K562 (cell line): ENCODE data around the gene MAGI2. TPM values are rescaled to one million over a fixed set of nuclear protein-coding genes. Genes with fewer than 3 reads are reported as not detected.

ENCODE experiments used
- ATAC-seq: fragments of 200-7000 bp; cut with Tn5 transposase; 3 replicates; pipeline ENCODE4 v1.9.1; 2020; ENCODE audit warnings: moderate library complexity
- BruUV-seq: library from RNA; stranded (reverse); fragments of 400-500 nt; replicated peaks from 2 replicates; lab custom pipeline; 2021; lab: Mats Ljungman, UMichigan
- CTCF ChIA-PET: fragments of 300-600 bp; formaldehyde crosslinking; extraction: SDS; loops from one replicate; lab custom pipeline; 2021; ENCODE audit warnings: low intra/inter-chr PET ratio; lab: Yijun Ruan, JAX
- POLR2A ChIA-PET: fragments of 300-600, 350-650 bp; sonication (Branson Sonifier 250); formaldehyde crosslinking; extraction: SDS; loops from one replicate; lab custom pipeline; 2021; ENCODE audit warnings: antibody characterized with exemption, inconsistent platforms; lab: Yijun Ruan, JAX
- DNase-seq, 4 experiments: peaks; one replicate each; pipeline versions ENCODE4 v3.0.0 to v3.0.0-alpha.2; 2011 to 2018; ENCODE audit warnings: low spot score in 3 of 4, mixed read lengths in 3 of 4; ENCODE audit errors: extremely low read depth in 1 of 4
- FAIRE-seq: peaks from 2 replicates; lab custom pipeline; 2011; peaks lifted over from hg19 to GRCh38; lab: Jason Lieb, UNC
- H2AFZ ChIP-seq: 2 replicates; pipeline ENCODE4 v1.6.0; 2011; ENCODE audit warnings: low read depth, low read length, control low read depth, inconsistent platforms
- H3K27ac ChIP-seq: fragments of 200-600 bp; 3 replicates; pipeline ENCODE4 v1.8.0; 2011; ENCODE audit warnings: low read depth, mild to moderate bottlenecking, control low read depth, inconsistent platforms, low read length, moderate library complexity, mixed read lengths; ENCODE audit errors: extremely low read depth
- H3K27me3 ChIP-seq, 2 experiments: fragments of 300-600 bp in 1 of 2; 2 replicates in 1 of 2; 3 replicates in 1 of 2; pipeline versions ENCODE4 v1.6.0 to v1.8.0; 2011; ENCODE audit warnings: inconsistent platforms in 2 of 2, low read length in 2 of 2, mild to moderate bottlenecking in 1 of 2, mixed read lengths in 1 of 2, moderate library complexity in 1 of 2; ENCODE audit not compliant: control insufficient read depth in 2 of 2, insufficient read depth in 2 of 2
- H3K36me3 ChIP-seq: fragments of 300-600 bp; 3 replicates; pipeline ENCODE4 v1.8.0; 2011; ENCODE audit warnings: mild to moderate bottlenecking, low read length, inconsistent platforms; ENCODE audit not compliant: control insufficient read depth, insufficient read depth
- H3K4me1 ChIP-seq, 2 experiments: fragments of 200-600 bp in 1 of 2; replicated peaks in 1 of 2; 2 replicates in 1 of 2; 3 replicates in 1 of 2; pipeline versions ENCODE4 v1.5.1 to v1.8.0; 2011; ENCODE audit warnings: inconsistent platforms in 2 of 2, low read length in 2 of 2, mild to moderate bottlenecking in 1 of 2, mixed read lengths in 1 of 2, moderate library complexity in 1 of 2; ENCODE audit not compliant: control insufficient read depth in 2 of 2, insufficient read depth in 2 of 2
- H3K4me2 ChIP-seq: 2 replicates; pipeline ENCODE4 v1.6.1; 2011; ENCODE audit warnings: low read length, control low read depth, inconsistent platforms, mixed read lengths; ENCODE audit not compliant: insufficient read depth
- H3K4me3 ChIP-seq: fragments of 200-600 bp; sonication (generic), shearing (Covaris generic); 2 replicates; pipeline ENCODE4 v1.5.1; 2016; ENCODE audit warnings: control low read depth, inconsistent platforms
- H3K79me2 ChIP-seq: fragments of 200-600 bp; 3 replicates; pipeline ENCODE4 v1.8.0; 2011; ENCODE audit warnings: low read length, inconsistent platforms; ENCODE audit not compliant: control insufficient read depth, insufficient read depth
- H3K9ac ChIP-seq, 2 experiments: 2 replicates each; pipeline versions ENCODE4 v1.6.0 to v1.6.1; 2011; ENCODE audit warnings: low read depth in 2 of 2, low read length in 2 of 2, control low read depth in 1 of 2, inconsistent platforms in 1 of 2, mild to moderate bottlenecking in 1 of 2, mixed read lengths in 1 of 2; ENCODE audit not compliant: insufficient read depth in 1 of 2
- H3K9me1 ChIP-seq: one replicate; pipeline ENCODE4 v1.6.0; 2011; ENCODE audit warnings: inconsistent platforms, mild to moderate bottlenecking, low read length, moderate library complexity; ENCODE audit not compliant: control insufficient read depth, insufficient read depth
- H3K9me3 ChIP-seq: replicated peaks from 2 replicates; pipeline ENCODE4 v1.5.1; 2011; ENCODE audit warnings: low read depth, low read length, inconsistent platforms; ENCODE audit not compliant: control insufficient read depth, insufficient read depth
- H4K20me1 ChIP-seq: replicated peaks from 2 replicates; pipeline ENCODE4 v1.6.1; 2011; ENCODE audit warnings: low read length, inconsistent platforms, mixed read lengths; ENCODE audit not compliant: control insufficient read depth, insufficient read depth
- GABPB2 ChIP-seq: fragments of 250-450 bp; sonication (Bioruptor Pico); conservative IDR thresholded peaks from 2 replicates; pipeline ENCODE4 v1.5.1; 2021; ENCODE audit warnings: mild to moderate bottlenecking
- PCBP1 ChIP-seq: fragments of 200-400 bp; formaldehyde crosslinking; IDR thresholded peaks from 2 replicates; pipeline ENCODE4 v1.6.1; 2018; ENCODE audit warnings: mild to moderate bottlenecking, low read depth, low read length; ENCODE audit not compliant: poor library complexity, severe bottlenecking
- TAF9B ChIP-seq: fragments of 450-650 bp; IDR thresholded peaks from 2 replicates; pipeline ENCODE4 v1.6.1; 2018; ENCODE audit warnings: mild to moderate bottlenecking; ENCODE audit not compliant: partially characterized antibody
- ZFPM2 ChIP-seq: fragments of 250-450 bp; sonication (Bioruptor Pico); IDR thresholded peaks from 2 replicates; pipeline ENCODE4 v1.5.1; 2022; ENCODE audit warnings: mild to moderate bottlenecking
- ZKSCAN8 ChIP-seq: fragments of 200-800 bp; sonication (Bioruptor generic); IDR thresholded peaks from 2 replicates; pipeline ENCODE4 v1.6.1; 2016; ENCODE audit warnings: missing genetic modification characterization, missing compliant biosample characterization
- WGBS: fragments of 100-300 bp; shearing (Covaris generic); methylation state at CpG from one replicate; pipeline ENCODE4 v1.1.6; 2016; ENCODE audit warnings: low coverage, mixed read lengths; ENCODE audit not compliant: insufficient coverage; ENCODE audit errors: missing lambda C conversion rate; 5-methylcytosine and 5-hydroxymethylcytosine counted together
- in situ Hi-C: fragments of 300-500 bp; cut with MboI; formaldehyde crosslinking; loops from 4 replicates; pipeline ENCODE4 v1.15.0; 2018; ENCODE audit warnings: inconsistent platforms, mixed read lengths
- intact Hi-C: fragments of 100-400 bp; cut with micrococcal nuclease; formaldehyde crosslinking; loops from 2 replicates; pipeline ENCODE4 v1.14.2; 2022
- polyA plus RNA-seq, 8 experiments: library from polyadenylated mRNA; depleted of rRNA in 4 of 8; stranded (reverse) in 5 of 8; unstranded in 3 of 8; fragments of >200 nt; fragmentation: Nextera tagmentation in 2 of 8; fragmentation: Illumina TruSeq in 1 of 8; extraction: Ambion mirVana in 2 of 8; extraction: Trizol in 1 of 8; gene quantifications; 2 replicates each; pipeline versions ENCODE4 v1.2.1 to v1.2.3, GENCODE V29; 2011 to 2014; ENCODE audit warnings: inconsistent platforms in 1 of 8, missing spikeins in 1 of 8
- total RNA-seq, 7 experiments: library from RNA; depleted of rRNA in 6 of 7; stranded (reverse); fragments of >200 nt in 6 of 7; fragmentation: Illumina TruSeq in 2 of 7; extraction: Trizol in 2 of 7; gene quantifications; 2 replicates each; pipeline versions ENCODE4 v1.2.1 to v1.2.3, GENCODE V29; 2011 to 2021; ENCODE audit warnings: low replicate concordance in 1 of 7
- TF ChIP-seq, protein P1 (sequence below): fragments of 250-450 bp; sonication (Bioruptor Pico); IDR thresholded peaks from 2 replicates; pipeline ENCODE4 v1.8.0; 2022; ENCODE audit warnings: inconsistent platforms, mild to moderate bottlenecking, moderate library complexity, borderline replicate concordance

The MAGI2 gene
- total and polyA plus RNA-seq, 9 of the 15 experiments (the other 6 are each of a cell fraction or from before 2014, with no cell fraction given), result 0.27 to 1.4 (median 0.70) TPM

DNA sequence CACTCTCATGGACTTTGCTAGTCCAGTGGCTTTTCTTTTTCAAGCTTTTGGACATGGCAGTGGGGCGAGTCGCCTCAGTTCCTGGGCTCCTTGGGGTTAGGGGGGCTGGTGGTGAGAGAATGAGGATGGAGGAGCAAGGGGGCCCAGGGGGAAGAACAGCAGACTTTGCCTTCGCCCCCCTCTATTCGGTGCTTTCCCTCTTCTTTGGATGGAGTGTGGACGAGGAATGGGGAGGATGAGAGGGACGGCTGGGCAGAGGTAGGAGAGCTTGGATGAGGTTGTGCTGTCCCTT is 255 bp downstream of the MAGI2 start:
- in situ Hi-C loops, result no loop called here
- CTCF ChIA-PET, result no interaction called here
- Histone ChIP-seq H4K20me1 (no peaks in the 10 kb centered on the region), H3K4me1 (no peaks in the 10 kb centered on the region), H3K9ac (no peak overlapping the region), H3K27me3 (no peaks in the 10 kb centered on the region), H3K36me3 (no peaks in the 10 kb centered on the region), H3K4me2 (no peak overlapping the region), H3K79me2 (no peaks in the 10 kb centered on the region), H2AFZ (no peak overlapping the region), H3K9me3 (0 out of 2 replicates have a peak, but pooled peaks cover 2% of the 10 kb centered on the region), H3K27ac (no peak overlapping the region), H3K4me3 (no peak overlapping the region), H3K9me1 (no peaks in the 10 kb centered on the region)
- TF ChIP-seq ZKSCAN8 (CRISPR knock-in tag) (no peak), PCBP1 (no peak), TAF9B (no peak)
- no peak for DNase-seq
- POLR2A ChIA-PET, result no interaction called here
- BruUV-seq, result no TSS peak
- 0% methylated on average over 5 of the region's 6 CpGs for WGBS
- intact Hi-C loops, result no loop called here
- ATAC-seq, result no peak
- no peak for FAIRE-seq

DNA sequence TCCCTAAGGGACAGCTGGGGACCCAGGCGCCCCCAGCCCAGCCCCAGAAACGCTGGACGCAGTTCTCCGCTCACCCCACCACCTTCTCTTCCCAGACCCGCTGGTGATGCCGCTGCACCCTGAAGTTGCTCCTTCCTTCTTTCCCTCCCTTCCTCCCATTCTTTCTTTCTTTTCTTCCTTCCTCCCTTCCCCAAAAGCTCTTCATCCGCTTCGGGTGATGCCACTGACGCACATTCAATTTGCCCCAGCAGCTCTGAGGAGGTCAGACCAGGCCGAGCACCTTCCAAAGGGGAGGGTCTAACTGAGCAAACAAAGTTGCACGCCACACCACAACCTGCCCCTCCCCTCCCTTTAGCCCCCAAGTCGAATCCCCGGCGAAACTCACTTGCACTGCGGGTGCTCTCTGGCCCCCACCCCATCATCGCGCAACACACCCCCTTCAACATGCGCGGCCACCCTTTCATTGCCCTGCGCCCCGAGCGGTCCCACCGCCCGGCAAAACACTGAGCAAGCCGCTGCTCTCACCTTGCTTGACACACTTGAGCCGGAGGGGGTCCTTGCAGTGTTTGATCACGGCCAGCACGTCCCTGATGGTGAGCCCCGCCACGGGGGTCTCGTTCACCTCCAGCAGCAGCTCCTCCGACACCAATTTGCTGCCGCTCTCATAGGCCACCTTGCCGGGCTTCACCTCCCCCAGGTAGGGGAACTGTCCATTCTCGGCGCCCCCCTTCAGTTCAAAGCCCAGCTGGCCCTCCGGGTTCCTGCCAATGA is 787 bp downstream of the MAGI2 start:
- Histone ChIP-seq H3K4me1 (no peaks in the 10 kb centered on the region), H3K36me3 (no peaks in the 10 kb centered on the region), H3K27me3 (no peaks in the 10 kb centered on the region), H3K27ac (no peak overlapping the region), H4K20me1 (no peaks in the 10 kb centered on the region), H3K9ac (no peak overlapping the region), H3K79me2 (no peaks in the 10 kb centered on the region), H3K4me3 (no peak overlapping the region), H3K9me3 (0 out of 2 replicates have a peak, but pooled peaks cover 2% of the 10 kb centered on the region), H3K4me2 (no peak overlapping the region), H3K9me1 (no peaks in the 10 kb centered on the region), H2AFZ (no peak overlapping the region)
- FAIRE-seq, result no peak
- BruUV-seq, result no TSS peak
- ATAC-seq, result no peak
- in situ Hi-C loops, result no loop called here
- intact Hi-C loops, result no loop called here
- CTCF ChIA-PET, result no interaction called here
- WGBS, result 4% methylated on average over 27 of the region's 37 CpGs
- no peak for DNase-seq
- TF ChIP-seq, protein P1, sequence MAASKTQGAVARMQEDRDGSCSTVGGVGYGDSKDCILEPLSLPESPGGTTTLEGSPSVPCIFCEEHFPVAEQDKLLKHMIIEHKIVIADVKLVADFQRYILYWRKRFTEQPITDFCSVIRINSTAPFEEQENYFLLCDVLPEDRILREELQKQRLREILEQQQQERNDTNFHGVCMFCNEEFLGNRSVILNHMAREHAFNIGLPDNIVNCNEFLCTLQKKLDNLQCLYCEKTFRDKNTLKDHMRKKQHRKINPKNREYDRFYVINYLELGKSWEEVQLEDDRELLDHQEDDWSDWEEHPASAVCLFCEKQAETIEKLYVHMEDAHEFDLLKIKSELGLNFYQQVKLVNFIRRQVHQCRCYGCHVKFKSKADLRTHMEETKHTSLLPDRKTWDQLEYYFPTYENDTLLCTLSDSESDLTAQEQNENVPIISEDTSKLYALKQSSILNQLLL (CRISPR knock-in tag), result no peak
- no peak for TF ChIP-seq ZFPM2 (CRISPR knock-in tag)
- TF ChIP-seq GABPB2 (CRISPR knock-in tag), result no peak
- POLR2A ChIA-PET, result interaction anchor here (0.5 to 0.6 kb wide), 2 partner anchors 14 to 19 kb away, joined by 3 read pairs; no protein-coding TSS in a partner anchor
